GM23338 (cell line): ENCODE data around the gene IL26. TPM values are rescaled to one million over a fixed set of nuclear protein-coding genes. Genes with fewer than 3 reads are reported as not detected.

Experiments
- ATAC-seq: fragments of 200-7000 bp; cut with Tn5 transposase; 3 replicates; pipeline ENCODE4 v1.9.1; 2020
- DNase-seq: peaks from one replicate; pipeline ENCODE4 v3.0.0-alpha.2; 2015; ENCODE audit warnings: low spot score
- H2AFZ ChIP-seq: fragments of 200-600 bp; sonication (generic); 2 replicates; pipeline ENCODE4 v1.8.0; 2016; ENCODE audit warnings: antibody characterized with exemption, mild to moderate bottlenecking, moderate library complexity
- H3F3A ChIP-seq: fragments of 200-600 bp; sonication (generic); replicated peaks from 2 replicates; pipeline ENCODE4 v1.8.0; 2017; ENCODE audit warnings: antibody characterized with exemption, mixed run types, low read depth
- H3K27ac ChIP-seq: fragments of 200-600 bp; sonication (generic); 2 replicates; pipeline ENCODE4 v1.6.1; 2016; ENCODE audit warnings: low read depth
- H3K27me3 ChIP-seq: fragments of 200-600 bp; sonication (generic); 2 replicates; pipeline ENCODE4 v1.8.0; 2016; ENCODE audit warnings: mild to moderate bottlenecking, mixed run types, moderate library complexity; ENCODE audit not compliant: insufficient read depth
- H3K36me3 ChIP-seq: fragments of 200-600 bp; sonication (generic); 2 replicates; pipeline ENCODE4 v1.8.0; 2016; ENCODE audit warnings: mild to moderate bottlenecking; ENCODE audit not compliant: insufficient read depth
- H3K4me1 ChIP-seq: fragments of 200-600 bp; sonication (generic); 2 replicates; pipeline ENCODE4 v1.8.0; 2016; ENCODE audit warnings: mild to moderate bottlenecking, moderate library complexity; ENCODE audit not compliant: insufficient read depth
- H3K4me2 ChIP-seq: fragments of 200-600 bp; sonication (generic); 2 replicates; pipeline ENCODE4 v1.7.1; 2017; ENCODE audit warnings: mixed run types
- H3K4me3 ChIP-seq: fragments of 200-600 bp; sonication (generic); 2 replicates; pipeline ENCODE4 v1.6.1; 2016; ENCODE audit warnings: mixed run types
- H3K79me2 ChIP-seq: fragments of 200-600 bp; sonication (generic); replicated peaks from 2 replicates; pipeline ENCODE4 v1.8.0; 2017; ENCODE audit warnings: mild to moderate bottlenecking; ENCODE audit not compliant: insufficient read depth
- H3K9me2 ChIP-seq: fragments of 200-600 bp; sonication (generic); 2 replicates; pipeline ENCODE4 v1.8.0; 2017; ENCODE audit not compliant: insufficient read depth
- H4K20me1 ChIP-seq: fragments of 200-600 bp; sonication (generic); replicated peaks from 2 replicates; pipeline ENCODE4 v1.8.0; 2017; ENCODE audit warnings: mild to moderate bottlenecking; ENCODE audit not compliant: insufficient read depth
- H3K27ac Mint-ChIP-seq: 2 replicates; pipeline ENCODE4 v1.8.0; 2020; ENCODE audit warnings: inconsistent platforms, mild to moderate bottlenecking, moderate library complexity, mixed read lengths
- H3K27me3 Mint-ChIP-seq: 3 replicates; pipeline ENCODE4 v1.8.0; 2022; ENCODE audit warnings: low read depth, mild to moderate bottlenecking, moderate library complexity, mixed read lengths, inconsistent platforms; ENCODE audit not compliant: insufficient read depth, poor library complexity
- H3K36me3 Mint-ChIP-seq: 3 replicates; pipeline ENCODE4 v1.8.0; 2021; ENCODE audit warnings: low read depth, mild to moderate bottlenecking, inconsistent platforms, moderate library complexity, mixed read lengths
- H3K4me1 Mint-ChIP-seq: 3 replicates; pipeline ENCODE4 v1.8.0; 2020; ENCODE audit warnings: mild to moderate bottlenecking, inconsistent platforms, mixed read lengths
- H3K4me3 Mint-ChIP-seq: 3 replicates; pipeline ENCODE4 v1.8.0; 2021; ENCODE audit warnings: moderate library complexity, mild to moderate bottlenecking, inconsistent platforms, mixed read lengths
- H3K9me3 Mint-ChIP-seq: 3 replicates; pipeline ENCODE4 v1.8.0; 2020; ENCODE audit warnings: moderate library complexity, mild to moderate bottlenecking, inconsistent platforms, mixed read lengths
- CREB1 ChIP-seq: fragments of 250-450 bp; sonication (Bioruptor Pico); IDR thresholded peaks from 2 replicates; pipeline ENCODE4 v1.5.0; 2020; ENCODE audit warnings: low read depth, mild to moderate bottlenecking, moderate library complexity
- CTCF ChIP-seq, 2 experiments: fragments of 200-600 bp in 1 of 2; sonication (generic) in 1 of 2; conservative IDR thresholded peaks; 2 replicates each; pipeline versions ENCODE4 v1.5.1 to v1.6.1; 2016 to 2017; ENCODE audit warnings: antibody characterized with exemption in 2 of 2, low read depth in 2 of 2, mild to moderate bottlenecking in 2 of 2, moderate library complexity in 1 of 2
- EZH2 ChIP-seq: fragments of 200-600 bp; sonication (generic); IDR thresholded peaks from one replicate; pipeline ENCODE4 v1.8.0; 2017; ENCODE audit warnings: antibody characterized with exemption, mild to moderate bottlenecking, low read depth; ENCODE audit not compliant: unreplicated experiment
- EZH2phosphoT487 ChIP-seq: fragments of 200-600 bp; sonication (generic); IDR thresholded peaks from one replicate; pipeline ENCODE4 v1.8.1; 2018; ENCODE audit warnings: antibody characterized with exemption; ENCODE audit not compliant: unreplicated experiment
- JUNB ChIP-seq: IDR thresholded peaks from one replicate; pipeline ENCODE4 v1.6.1; 2016; ENCODE audit warnings: antibody characterized with exemption; ENCODE audit not compliant: unreplicated experiment
- NANOG ChIP-seq: IDR thresholded peaks from 2 replicates; pipeline ENCODE4 v1.6.1; 2016; ENCODE audit warnings: antibody characterized with exemption, borderline replicate concordance
- POLR2AphosphoS5 ChIP-seq: IDR thresholded peaks from 2 replicates; pipeline ENCODE4 v1.6.1; 2016; ENCODE audit warnings: antibody characterized with exemption, low read depth
- REST ChIP-seq: IDR thresholded peaks from one replicate; pipeline ENCODE4 v1.6.1; 2018; ENCODE audit warnings: antibody characterized with exemption; ENCODE audit not compliant: unreplicated experiment
- STAT1 ChIP-seq: IDR thresholded peaks from one replicate; pipeline ENCODE4 v1.6.1; 2016; ENCODE audit warnings: antibody characterized with exemption; ENCODE audit not compliant: unreplicated experiment
- ZNF114 ChIP-seq: fragments of 250-450 bp; sonication (Bioruptor Pico); IDR thresholded peaks from 2 replicates; pipeline ENCODE4 v1.5.0; 2020; ENCODE audit warnings: mild to moderate bottlenecking, moderate library complexity
- ZNF331 ChIP-seq: fragments of 250-450 bp; sonication (Bioruptor Pico); IDR thresholded peaks from 2 replicates; pipeline ENCODE4 v1.5.0; 2020; ENCODE audit warnings: low read depth, mild to moderate bottlenecking, moderate library complexity
- ZNF462 ChIP-seq: fragments of 250-450 bp; sonication (Bioruptor Pico); IDR thresholded peaks from 2 replicates; pipeline ENCODE4 v1.5.0; 2020; ENCODE audit warnings: mild to moderate bottlenecking, moderate library complexity
- polyA plus RNA-seq: library from polyadenylated mRNA; unstranded; fragments of >200 nt; fragmentation: Nextera tagmentation; extraction: Ambion mirVana; gene quantifications from 2 replicates; pipeline ENCODE4 v1.2.1, GENCODE V29; 2016
- total RNA-seq: library from RNA; depleted of rRNA; stranded (reverse); fragments of >200 nt; shearing (Covaris generic); gene quantifications from 2 replicates; pipeline ENCODE4 v1.2.3, GENCODE V29; 2014
- TF ChIP-seq, protein P1 (sequence below): IDR thresholded peaks from 2 replicates; pipeline ENCODE4 v1.6.1; 2016; ENCODE audit warnings: antibody characterized with exemption

The IL26 gene
- total and polyA plus RNA-seq, 2 experiments from 2014 or later = not detected

- no peaks in the 10 kb centered on the region for H3K27me3 Mint-ChIP-seq
- H3K4me3 Mint-ChIP-seq = no peak overlapping the region
- Histone ChIP-seq H3F3A (no peaks in the 10 kb centered on the region), H3K4me3 (no peak overlapping the region), H3K9me2 (no peaks in the 10 kb centered on the region; the same call in 1 of the 2 replicates), H3K79me2 (no peaks in the 10 kb centered on the region), H3K27ac (no peak overlapping the region), H3K4me2 (no peak overlapping the region), H2AFZ (no peak overlapping the region), H3K4me1 (no peaks in the 10 kb centered on the region), H3K36me3 (no peaks in the 10 kb centered on the region), H4K20me1 (no peaks in the 10 kb centered on the region), H3K27me3 (no peaks in the 10 kb centered on the region)
- no peaks in the 10 kb centered on the region for H3K9me3 Mint-ChIP-seq
- TF ChIP-seq POLR2AphosphoS5 = no peak
- no peak for TF ChIP-seq ZNF114 (CRISPR knock-in tag)
- no peak for TF ChIP-seq NANOG
- no peak for TF ChIP-seq REST
- TF ChIP-seq EZH2phosphoT487 = no peak
- no peak for TF ChIP-seq CREB1 (CRISPR knock-in tag)
- TF ChIP-seq STAT1 = no peak
- TF ChIP-seq JUNB = no peak
- no peak for TF ChIP-seq ZNF462 (CRISPR knock-in tag)
- TF ChIP-seq, protein P1, sequence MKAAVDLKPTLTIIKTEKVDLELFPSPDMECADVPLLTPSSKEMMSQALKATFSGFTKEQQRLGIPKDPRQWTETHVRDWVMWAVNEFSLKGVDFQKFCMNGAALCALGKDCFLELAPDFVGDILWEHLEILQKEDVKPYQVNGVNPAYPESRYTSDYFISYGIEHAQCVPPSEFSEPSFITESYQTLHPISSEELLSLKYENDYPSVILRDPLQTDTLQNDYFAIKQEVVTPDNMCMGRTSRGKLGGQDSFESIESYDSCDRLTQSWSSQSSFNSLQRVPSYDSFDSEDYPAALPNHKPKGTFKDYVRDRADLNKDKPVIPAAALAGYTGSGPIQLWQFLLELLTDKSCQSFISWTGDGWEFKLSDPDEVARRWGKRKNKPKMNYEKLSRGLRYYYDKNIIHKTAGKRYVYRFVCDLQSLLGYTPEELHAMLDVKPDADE = no peak
- no peak for TF ChIP-seq ZNF331 (CRISPR knock-in tag)
- no peak for TF ChIP-seq CTCF (conservative IDR thresholded peaks at IDR 0.05; ENCODE audit: low read depth in 2 of 2)
- TF ChIP-seq EZH2 = no peak
- H3K36me3 Mint-ChIP-seq = no peaks in the 10 kb centered on the region
- DNase-seq = no peak
- peaks cover 3% of the 10 kb centered on the region; the same call in 1 of the 3 replicates for H3K4me1 Mint-ChIP-seq
- ATAC-seq = no peak
- no peak overlapping the region for H3K27ac Mint-ChIP-seq
Observed at GRCh38 chr12:68178184-68178583, 47.4 kb downstream of the IL26 start.
